ENCODE measurements around the gene CIDEB. TPM values are rescaled to one million over a fixed set of nuclear protein-coding genes. Genes with fewer than 3 reads are reported as not detected.

Gene CIDEB
- total RNA-seq, 1 experiment from 2014 or later, result 0.18 TPM

DNA sequence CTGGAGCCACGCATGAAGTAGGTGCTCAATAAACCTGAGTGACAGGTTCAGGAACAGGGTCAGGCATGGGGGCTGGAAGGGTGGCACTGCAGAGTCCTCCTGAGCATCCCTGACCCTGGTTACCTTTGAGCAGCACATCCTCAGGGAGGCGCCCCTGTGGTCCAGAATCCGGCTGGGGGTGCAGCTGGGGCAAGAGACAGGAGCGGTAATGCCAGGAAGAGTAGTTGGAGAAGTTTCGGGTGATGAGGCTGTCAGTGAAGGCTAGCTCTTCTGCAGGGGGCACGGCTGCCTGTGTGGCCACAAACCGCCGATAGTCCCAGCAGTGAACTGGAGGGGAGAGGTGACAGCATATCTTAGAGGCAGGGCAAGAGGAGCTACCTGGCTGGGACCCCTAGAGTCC, 38.4 kb downstream of the CIDEB start:
- POLR2A ChIA-PET, result no interaction called here

DNA sequence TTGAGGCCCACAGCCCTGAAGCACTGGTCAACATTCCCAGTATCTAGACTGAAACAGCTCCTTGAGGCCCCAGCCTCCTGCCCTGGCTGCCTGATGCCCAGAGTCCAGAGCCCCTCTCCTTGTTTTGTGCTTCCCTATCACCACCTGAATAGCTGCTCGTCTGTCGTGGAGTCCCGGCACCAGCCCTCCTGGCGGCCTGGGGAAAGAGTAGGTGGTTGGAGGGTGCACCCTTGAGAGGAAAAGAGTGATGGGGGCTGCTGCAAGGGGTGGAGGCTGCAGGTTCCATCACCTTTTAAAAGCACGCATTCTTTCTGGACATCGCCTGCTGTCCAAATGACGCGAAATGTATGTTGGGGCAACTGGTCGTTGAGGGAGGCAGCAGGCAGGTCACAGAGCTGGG, 39.6 kb downstream of the CIDEB start:
- peaks cover 3% of the 10 kb centered on the region; the same call in 1 of the 2 replicates for H3K4me1 ChIP-seq (ENCODE audit: control insufficient read depth, insufficient read depth, low read length)
- intact Hi-C loops (cut with micrococcal nuclease; ENCODE audit: unreplicated experiment), result no loop called here
- no peaks in the 10 kb centered on the region for H3K27me3 ChIP-seq (ENCODE audit: control insufficient read depth, insufficient read depth, low read length)
- no peaks in the 10 kb centered on the region for H3K9me3 ChIP-seq (ENCODE audit: control insufficient read depth, insufficient read depth, low read depth, low read length)
- no peak for TF ChIP-seq SIN3A (IDR thresholded peaks at IDR 0.05; ENCODE audit: borderline replicate concordance, insufficient read depth, low read depth, low read length)
- TF ChIP-seq, protein P1, sequence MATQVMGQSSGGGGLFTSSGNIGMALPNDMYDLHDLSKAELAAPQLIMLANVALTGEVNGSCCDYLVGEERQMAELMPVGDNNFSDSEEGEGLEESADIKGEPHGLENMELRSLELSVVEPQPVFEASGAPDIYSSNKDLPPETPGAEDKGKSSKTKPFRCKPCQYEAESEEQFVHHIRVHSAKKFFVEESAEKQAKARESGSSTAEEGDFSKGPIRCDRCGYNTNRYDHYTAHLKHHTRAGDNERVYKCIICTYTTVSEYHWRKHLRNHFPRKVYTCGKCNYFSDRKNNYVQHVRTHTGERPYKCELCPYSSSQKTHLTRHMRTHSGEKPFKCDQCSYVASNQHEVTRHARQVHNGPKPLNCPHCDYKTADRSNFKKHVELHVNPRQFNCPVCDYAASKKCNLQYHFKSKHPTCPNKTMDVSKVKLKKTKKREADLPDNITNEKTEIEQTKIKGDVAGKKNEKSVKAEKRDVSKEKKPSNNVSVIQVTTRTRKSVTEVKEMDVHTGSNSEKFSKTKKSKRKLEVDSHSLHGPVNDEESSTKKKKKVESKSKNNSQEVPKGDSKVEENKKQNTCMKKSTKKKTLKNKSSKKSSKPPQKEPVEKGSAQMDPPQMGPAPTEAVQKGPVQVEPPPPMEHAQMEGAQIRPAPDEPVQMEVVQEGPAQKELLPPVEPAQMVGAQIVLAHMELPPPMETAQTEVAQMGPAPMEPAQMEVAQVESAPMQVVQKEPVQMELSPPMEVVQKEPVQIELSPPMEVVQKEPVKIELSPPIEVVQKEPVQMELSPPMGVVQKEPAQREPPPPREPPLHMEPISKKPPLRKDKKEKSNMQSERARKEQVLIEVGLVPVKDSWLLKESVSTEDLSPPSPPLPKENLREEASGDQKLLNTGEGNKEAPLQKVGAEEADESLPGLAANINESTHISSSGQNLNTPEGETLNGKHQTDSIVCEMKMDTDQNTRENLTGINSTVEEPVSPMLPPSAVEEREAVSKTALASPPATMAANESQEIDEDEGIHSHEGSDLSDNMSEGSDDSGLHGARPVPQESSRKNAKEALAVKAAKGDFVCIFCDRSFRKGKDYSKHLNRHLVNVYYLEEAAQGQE (IDR thresholded peaks at IDR 0.05; ENCODE audit: insufficient read depth in 1 of 2, low read depth in 2 of 2, low read length in 1 of 2), result no peak
- no peak for TF ChIP-seq TCF7L2 (IDR thresholded peaks at IDR 0.05; ENCODE audit: low read depth, low read length)
- TF ChIP-seq, protein P2, sequence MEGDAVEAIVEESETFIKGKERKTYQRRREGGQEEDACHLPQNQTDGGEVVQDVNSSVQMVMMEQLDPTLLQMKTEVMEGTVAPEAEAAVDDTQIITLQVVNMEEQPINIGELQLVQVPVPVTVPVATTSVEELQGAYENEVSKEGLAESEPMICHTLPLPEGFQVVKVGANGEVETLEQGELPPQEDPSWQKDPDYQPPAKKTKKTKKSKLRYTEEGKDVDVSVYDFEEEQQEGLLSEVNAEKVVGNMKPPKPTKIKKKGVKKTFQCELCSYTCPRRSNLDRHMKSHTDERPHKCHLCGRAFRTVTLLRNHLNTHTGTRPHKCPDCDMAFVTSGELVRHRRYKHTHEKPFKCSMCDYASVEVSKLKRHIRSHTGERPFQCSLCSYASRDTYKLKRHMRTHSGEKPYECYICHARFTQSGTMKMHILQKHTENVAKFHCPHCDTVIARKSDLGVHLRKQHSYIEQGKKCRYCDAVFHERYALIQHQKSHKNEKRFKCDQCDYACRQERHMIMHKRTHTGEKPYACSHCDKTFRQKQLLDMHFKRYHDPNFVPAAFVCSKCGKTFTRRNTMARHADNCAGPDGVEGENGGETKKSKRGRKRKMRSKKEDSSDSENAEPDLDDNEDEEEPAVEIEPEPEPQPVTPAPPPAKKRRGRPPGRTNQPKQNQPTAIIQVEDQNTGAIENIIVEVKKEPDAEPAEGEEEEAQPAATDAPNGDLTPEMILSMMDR (IDR thresholded peaks at IDR 0.05), result no peak
- no peak for TF ChIP-seq POLR2AphosphoS5 (IDR thresholded peaks at IDR 0.05; ENCODE audit: low read depth, low read length)
- no TSS peak for BruUV-seq (replicated peaks)
- POLR2A ChIA-PET, result no interaction called here
- DNase-seq (ENCODE audit: low read depth, low spot score) (no peak), ATAC-seq (no peak)
- CTCF ChIA-PET, result no interaction called here
- H3K4me3 ChIP-seq (ENCODE audit: low read depth in 2 of 2, low read length in 2 of 2), result no peak overlapping the region
- H3K27ac ChIP-seq (ENCODE audit: low read length), result no peak overlapping the region
- no peaks in the 10 kb centered on the region for H3K36me3 ChIP-seq (ENCODE audit: control insufficient read depth, insufficient read depth, low read length)
- in situ Hi-C loops (cut with HindIII; ENCODE audit: low pct_unique_long_range_greater_than_20kb, low sequenced_read_pairs), result no loop called here

More for the DNA sequence above, 38.4 kb downstream of the CIDEB start:
- Histone ChIP-seq H3K36me3 (ENCODE audit: control insufficient read depth, insufficient read depth, low read length) (no peaks in the 10 kb centered on the region), H3K27me3 (ENCODE audit: control insufficient read depth, insufficient read depth, low read length) (no peaks in the 10 kb centered on the region), H3K27ac (ENCODE audit: low read length) (no peak overlapping the region), H3K4me1 (ENCODE audit: control insufficient read depth, insufficient read depth, low read length) (peaks cover 3% of the 10 kb centered on the region; the same call in 1 of the 2 replicates), H3K4me3 (ENCODE audit: low read depth in 2 of 2, low read length in 2 of 2) (no peak overlapping the region), H3K9me3 (ENCODE audit: control insufficient read depth, insufficient read depth, low read depth, low read length) (no peaks in the 10 kb centered on the region)
- CTCF ChIA-PET, result no interaction called here
- TF ChIP-seq SIN3A (IDR thresholded peaks at IDR 0.05; ENCODE audit: borderline replicate concordance, insufficient read depth, low read depth, low read length) (no peak), POLR2AphosphoS5 (IDR thresholded peaks at IDR 0.05; ENCODE audit: low read depth, low read length) (no peak)
- TF ChIP-seq, protein P1 (IDR thresholded peaks at IDR 0.05; ENCODE audit: insufficient read depth in 1 of 2, low read depth in 2 of 2, low read length in 1 of 2), result no peak
- TF ChIP-seq, protein P2 (IDR thresholded peaks at IDR 0.05), result no peak
- no peak for DNase-seq (ENCODE audit: low read depth, low spot score)
- in situ Hi-C loops (cut with HindIII; ENCODE audit: low pct_unique_long_range_greater_than_20kb, low sequenced_read_pairs) (no loop called here), intact Hi-C loops (cut with micrococcal nuclease; ENCODE audit: unreplicated experiment) (no loop called here)
- BruUV-seq (replicated peaks), result no TSS peak
- ATAC-seq, result no peak
